Activated CD4-positive, alpha-beta T cell treated with anti-CD3 and anti-CD28 coated beads, Interleukin-2, Interleukin-6, amounts not matched to agents 100 ng/mL and 50 ng/mL, durations not matched to agents 16 hours and 8 hours (primary cell): ENCODE measurements around the gene CHSY1.
A peak's percentile ranks its signal among the peaks of the same experiment; 100 is the strongest.
"Not testable (repeated sequence)": the region's sequence is repeated elsewhere in the genome, so short reads cannot be mapped to it uniquely, and the experiment has no call there.

ENCODE experiments used
- DNase-seq: peaks from one replicate; pipeline ENCODE4 v3.0.0-alpha.2; 2020

CHSY1 gene

GRCh38 chr15:101132390-101133180, 119.3 kb downstream of the CHSY1 start:
- DNase-seq: no peak

GRCh38 chr15:101131489-101132389, 120.1 kb downstream of the CHSY1 start:
- no peak for DNase-seq

GRCh38 chr15:101129851-101130380, 121.9 kb downstream of the CHSY1 start:
- no peak for DNase-seq

GRCh38 chr15:101128221-101129015, 123.4 kb downstream of the CHSY1 start:
- no peak for DNase-seq

DNA sequence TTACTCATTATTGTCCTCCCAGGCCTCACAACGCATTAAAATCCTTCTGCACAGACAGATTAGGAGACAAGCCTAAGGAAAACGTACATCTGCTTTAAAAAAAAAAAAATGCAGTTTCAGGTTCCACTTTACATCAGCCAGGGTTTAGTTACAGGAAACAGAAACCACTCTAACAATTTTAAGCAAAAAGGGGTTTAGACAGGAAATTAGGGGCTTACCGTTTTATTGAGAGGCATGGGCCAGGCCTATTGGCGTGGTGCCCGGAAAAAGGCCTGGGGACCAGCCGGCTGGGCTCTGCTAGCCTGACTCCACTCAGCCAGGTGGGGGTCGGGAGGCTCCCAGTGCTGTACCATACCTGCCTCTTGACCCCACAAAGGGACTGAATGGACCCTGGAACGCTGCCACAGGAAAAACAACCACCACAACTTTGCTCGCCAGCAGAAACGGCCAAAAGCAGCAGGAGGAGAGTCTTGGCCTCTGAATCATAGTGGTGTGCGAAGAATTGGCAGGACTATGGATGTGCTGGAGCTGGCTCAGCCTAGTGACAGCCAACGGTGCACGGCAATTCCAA, 124.3 kb downstream of the CHSY1 start:
- DNase-seq: peak; percentile 81

- DNase-seq: peak; percentile 45
Observed at GRCh38 chr15:101126618-101127505, 125.0 kb downstream of the CHSY1 start.

- DNase-seq: not testable (repeated sequence)
Observed at GRCh38 chr15:101125881-101126428, 125.9 kb downstream of the CHSY1 start.
